Kidney (tissue), 14 donors: ENCODE results near the gene NANOGP8. TPM values are rescaled to one million over a fixed set of nuclear protein-coding genes. Genes with fewer than 3 reads are reported as not detected.
A peak's percentile ranks its signal among the peaks of the same experiment; 100 is the strongest.

Experiments
- DNase-seq, 5 donors: peaks; one replicate each; pipeline ENCODE4 v3.0.0-alpha.2; 2013 to 2020
- FAIRE-seq: peaks from 2 replicates; lab custom pipeline; 2012; peaks lifted over from hg19 to GRCh38; lab: Jason Lieb, UNC
- H3K27ac ChIP-seq, 2 donors: one replicate each; pipeline ENCODE4 v1.7.0; 2013; ENCODE audit warnings: low read depth in 2 of 2, low read length in 2 of 2, inconsistent platforms in 1 of 2
- H3K27me3 ChIP-seq: one replicate; pipeline ENCODE4 v1.7.1; 2013; ENCODE audit warnings: low read length, inconsistent platforms; ENCODE audit not compliant: control insufficient read depth, insufficient read depth
- H3K36me3 ChIP-seq, 3 donors: one replicate each; pipeline versions ENCODE4 v1.7.0 to v1.7.1; 2013; ENCODE audit warnings: low read length in 3 of 3, control low read depth in 1 of 3, inconsistent platforms in 1 of 3; ENCODE audit not compliant: insufficient read depth in 3 of 3, control insufficient read depth in 2 of 3
- H3K4me1 ChIP-seq, 3 donors: one replicate each; pipeline versions ENCODE4 v1.7.0 to v1.7.1; 2013; ENCODE audit warnings: low read length in 3 of 3, inconsistent platforms in 1 of 3, low read depth in 1 of 3; ENCODE audit not compliant: control insufficient read depth in 2 of 3, insufficient read depth in 2 of 3
- H3K4me3 ChIP-seq, 3 donors: one replicate each; pipeline versions ENCODE4 v1.7.0 to v1.8.1; 2013; ENCODE audit warnings: low read length in 3 of 3, control low read depth in 1 of 3, inconsistent platforms in 1 of 3
- H3K9ac ChIP-seq, 3 donors: one replicate each; pipeline versions ENCODE4 v1.7.0 to v1.7.1; 2013; ENCODE audit warnings: low read length in 3 of 3, control low read depth in 1 of 3, inconsistent platforms in 1 of 3
- H3K9me3 ChIP-seq, 3 donors: one replicate each; pipeline versions ENCODE4 v1.7.0 to v1.7.1; 2013; ENCODE audit warnings: low read length in 3 of 3, control low read depth in 1 of 3, inconsistent platforms in 1 of 3; ENCODE audit not compliant: control insufficient read depth in 2 of 3, insufficient read depth in 1 of 3
- intact Hi-C: fragments of 100-400 bp; cut with DNase I; formaldehyde crosslinking; loops from one replicate; pipeline ENCODE4 v1.11.1; 2022
- polyA plus RNA-seq: library from polyadenylated mRNA; stranded (reverse); fragments of 350-450 nt; fragmentation: Illumina TruSeq; extraction: RNeasy Lipid Tissue Mini Kit (QIAGEN cat#74804); gene quantifications from one replicate; pipeline ENCODE4 v1.2.3, GENCODE V29; 2014; ENCODE audit warnings: low read depth, low replicate concordance; ENCODE audit not compliant: insufficient read depth
- total RNA-seq: library from RNA; stranded (reverse); fragmentation: NEBNext Ultra II Directional; extraction: Animal tissue kit (Norgen Biotek cat#: 25700); gene quantifications from one replicate; pipeline ENCODE4 v1.2.1, GENCODE V29; 2021
- TF ChIP-seq, protein P1 (sequence below): IDR thresholded peaks from 3 replicates; pipeline ENCODE4 v1.5.1; 2012; ENCODE audit warnings: mild to moderate bottlenecking, moderate library complexity, borderline replicate concordance; ENCODE audit not compliant: insufficient read depth; ENCODE audit errors: extremely low read depth
- donor health status: control.
- donor health status: control.
- donor health status: control.
- donor health status: control.
- donor health status: control.
- donor health status: DM: yes; HTN: yes; CAD: no.
- donor health status: Normal renal cell carcinoma (clear cell type).

The NANOGP8 gene
- total and polyA plus RNA-seq, 2 donors from 2014 or later = 1.3 TPM; not detected in 1

DNA sequence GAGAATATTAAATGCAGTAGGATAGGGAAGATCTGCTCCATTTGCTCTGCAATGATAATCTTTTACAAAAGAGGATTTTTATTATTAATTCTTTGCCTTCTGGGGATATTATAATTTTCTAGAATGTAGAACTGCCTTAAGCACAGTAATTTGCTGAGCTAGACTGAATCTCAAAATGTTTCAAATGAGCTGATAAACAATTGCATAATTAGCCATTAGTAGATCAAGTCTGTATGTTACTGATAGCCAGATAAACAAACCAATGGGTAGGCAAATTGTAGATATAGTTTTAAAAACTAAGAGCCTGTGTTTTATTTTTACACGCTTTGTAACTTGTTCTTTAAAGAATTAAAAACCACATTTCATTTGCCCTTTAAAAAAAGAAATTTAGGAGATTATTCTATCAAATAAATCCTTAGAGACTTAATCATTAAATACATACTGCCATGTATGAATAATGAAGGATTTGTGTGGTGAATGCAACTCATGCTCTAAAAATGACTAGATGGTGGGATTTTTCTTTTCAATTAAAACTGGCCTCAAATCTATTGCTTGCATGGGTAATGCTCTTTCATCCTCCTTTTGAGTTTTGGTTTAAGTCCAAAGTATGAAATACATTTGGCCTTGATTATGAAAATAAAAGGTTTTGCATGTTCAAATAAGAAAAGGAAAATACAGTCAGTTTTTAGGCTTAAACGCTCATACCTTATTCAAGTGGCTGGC lies 32.6 kb upstream of the NANOGP8 start:
- H3K9ac ChIP-seq = no peak overlapping the region
- no peak overlapping the region for H3K4me3 ChIP-seq
- FAIRE-seq (no peak), DNase-seq (no peak)
- H3K36me3 ChIP-seq = no peaks in the 10 kb centered on the region
- no peaks in the 10 kb centered on the region for H3K9me3 ChIP-seq
- no peak overlapping the region for H3K27ac ChIP-seq
- no peaks in the 10 kb centered on the region for H3K27me3 ChIP-seq
- H3K4me1 ChIP-seq = no peaks in the 10 kb centered on the region
- TF ChIP-seq, protein P1, sequence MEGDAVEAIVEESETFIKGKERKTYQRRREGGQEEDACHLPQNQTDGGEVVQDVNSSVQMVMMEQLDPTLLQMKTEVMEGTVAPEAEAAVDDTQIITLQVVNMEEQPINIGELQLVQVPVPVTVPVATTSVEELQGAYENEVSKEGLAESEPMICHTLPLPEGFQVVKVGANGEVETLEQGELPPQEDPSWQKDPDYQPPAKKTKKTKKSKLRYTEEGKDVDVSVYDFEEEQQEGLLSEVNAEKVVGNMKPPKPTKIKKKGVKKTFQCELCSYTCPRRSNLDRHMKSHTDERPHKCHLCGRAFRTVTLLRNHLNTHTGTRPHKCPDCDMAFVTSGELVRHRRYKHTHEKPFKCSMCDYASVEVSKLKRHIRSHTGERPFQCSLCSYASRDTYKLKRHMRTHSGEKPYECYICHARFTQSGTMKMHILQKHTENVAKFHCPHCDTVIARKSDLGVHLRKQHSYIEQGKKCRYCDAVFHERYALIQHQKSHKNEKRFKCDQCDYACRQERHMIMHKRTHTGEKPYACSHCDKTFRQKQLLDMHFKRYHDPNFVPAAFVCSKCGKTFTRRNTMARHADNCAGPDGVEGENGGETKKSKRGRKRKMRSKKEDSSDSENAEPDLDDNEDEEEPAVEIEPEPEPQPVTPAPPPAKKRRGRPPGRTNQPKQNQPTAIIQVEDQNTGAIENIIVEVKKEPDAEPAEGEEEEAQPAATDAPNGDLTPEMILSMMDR = no peak
- intact Hi-C loops = no loop called here

DNA sequence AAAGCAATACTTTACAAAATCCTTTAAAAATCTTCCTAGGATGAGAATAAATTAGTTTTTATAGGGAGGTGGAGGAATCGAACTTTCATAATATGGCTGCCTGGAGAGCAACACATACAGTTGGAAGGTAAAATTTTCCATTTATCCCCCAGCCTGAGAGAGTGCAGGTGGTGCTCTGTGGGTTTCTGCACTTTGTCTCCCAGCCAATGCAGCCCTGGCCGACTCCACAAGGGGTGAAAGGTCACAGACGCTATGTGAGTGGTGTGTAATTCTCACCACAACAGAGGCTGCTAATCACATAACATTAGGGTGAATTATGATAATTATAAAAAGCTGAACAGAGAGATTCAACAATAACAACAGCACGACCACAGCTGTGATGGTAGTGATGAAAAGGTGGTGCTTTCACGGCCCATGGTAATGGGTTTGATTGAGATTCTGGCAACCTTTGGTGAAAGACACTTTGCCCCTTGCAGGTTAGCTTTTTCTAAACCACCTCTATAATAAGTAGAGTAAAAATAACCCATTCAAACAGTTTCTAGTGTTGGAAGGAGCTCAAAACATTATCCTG lies 30.1 kb upstream of the NANOGP8 start:
- H3K9ac ChIP-seq = no peak overlapping the region
- H3K27ac ChIP-seq = no peak overlapping the region
- H3K4me1 ChIP-seq = no peaks in the 10 kb centered on the region
- FAIRE-seq (no peak), DNase-seq (peak in 2 of 5 donors; percentile 17 to 60)
- H3K4me3 ChIP-seq = no peak overlapping the region
- no peaks in the 10 kb centered on the region for H3K9me3 ChIP-seq
- intact Hi-C loops = no loop called here
- TF ChIP-seq, protein P1 = no peak
- H3K36me3 ChIP-seq = no peaks in the 10 kb centered on the region
- H3K27me3 ChIP-seq = no peaks in the 10 kb centered on the region

DNA sequence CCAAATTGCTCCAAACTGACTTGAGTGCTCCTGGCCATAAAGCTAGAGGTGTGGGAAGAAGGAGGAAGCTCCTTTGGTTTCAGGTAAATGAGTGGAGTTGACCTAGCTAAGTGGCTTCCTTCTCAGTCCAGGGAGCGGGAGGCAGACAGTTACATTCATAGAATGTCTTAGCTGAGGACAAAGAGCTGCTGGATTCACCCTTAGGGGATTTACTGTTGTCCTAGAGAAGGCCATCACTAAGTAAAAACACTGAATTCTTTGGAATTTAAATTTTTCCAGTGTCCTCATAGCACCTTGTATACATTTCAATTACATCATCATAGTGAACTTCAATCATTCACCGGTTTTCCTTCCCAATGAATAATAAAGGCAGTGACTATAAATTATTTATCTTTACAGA lies 27.3 kb upstream of the NANOGP8 start:
- Histone ChIP-seq H3K4me1 (no peaks in the 10 kb centered on the region), H3K27ac (no peak overlapping the region), H3K36me3 (no peaks in the 10 kb centered on the region), H3K9me3 (no peaks in the 10 kb centered on the region), H3K4me3 (no peak overlapping the region), H3K9ac (no peak overlapping the region), H3K27me3 (no peaks in the 10 kb centered on the region)
- FAIRE-seq (no peak), DNase-seq (no peak)
- intact Hi-C loops = no loop called here
- TF ChIP-seq, protein P1 = no peak
